ENCODE measurements around the gene PIK3R1.

Gene PIK3R1

GRCh38 chr5:68237715-68238114, 22.2 kb downstream of the PIK3R1 start:
- peaks cover 3% of the 10 kb centered on the region for H3K79me1 ChIP-seq (ENCODE audit: low read length)
- no peak overlapping the region for H2BK5ac ChIP-seq (ENCODE audit: low read length)
- DNase-seq = no peak
- H3K23ac ChIP-seq (ENCODE audit: low read length) = no peak overlapping the region
- H2BK120ac ChIP-seq (ENCODE audit: low read depth, low read length) = no peak overlapping the region
- H4K5ac ChIP-seq (ENCODE audit: low read length) = no peak overlapping the region
- peaks cover 2% of the 10 kb centered on the region for H3K79me2 ChIP-seq (ENCODE audit: control insufficient read depth, insufficient read depth, low read length)
- no peak overlapping the region for H2BK15ac ChIP-seq (replicated peaks; ENCODE audit: low read depth)
- no peak overlapping the region for H3K4me3 ChIP-seq (ENCODE audit: low read length)
- no peaks in the 10 kb centered on the region for H3K4me1 ChIP-seq (ENCODE audit: control insufficient read depth, low read depth, low read length)
- H3K27ac ChIP-seq (ENCODE audit: low read depth, low read length) = no peak overlapping the region
- no peak overlapping the region for H3K4me2 ChIP-seq (ENCODE audit: low read length)
- no peak overlapping the region for H2AK5ac ChIP-seq (ENCODE audit: low read length)
- no peak overlapping the region for H4K8ac ChIP-seq (ENCODE audit: low read depth, low read length)
- no peaks in the 10 kb centered on the region for H3K27me3 ChIP-seq (ENCODE audit: insufficient read depth, low read length, poor library complexity)
- WGBS (ENCODE audit: extremely low coverage, insufficient coverage, low lambda C conversion rate) = no CpG with 5 or more reads among the region's 2 CpGs
- H3K18ac ChIP-seq (ENCODE audit: low read length) = no peak overlapping the region
- no peaks in the 10 kb centered on the region for H3K36me3 ChIP-seq (ENCODE audit: control insufficient read depth, insufficient read depth, low read length)
- H3K4ac ChIP-seq (ENCODE audit: low read depth, low read length) = no peak overlapping the region
- no peak overlapping the region for H3K9ac ChIP-seq (ENCODE audit: low read length)
- H3K56ac ChIP-seq (ENCODE audit: low read length) = no peak overlapping the region

- H3K56ac ChIP-seq (ENCODE audit: low read length) = no peak overlapping the region
- H2BK120ac ChIP-seq (ENCODE audit: low read depth, low read length) = no peak overlapping the region
- no peak overlapping the region for H3K23ac ChIP-seq (ENCODE audit: low read length)
- no peak overlapping the region for H3K18ac ChIP-seq (ENCODE audit: low read length)
- no peak overlapping the region for H4K8ac ChIP-seq (ENCODE audit: low read depth, low read length)
- no peak for DNase-seq
- H3K4me2 ChIP-seq (ENCODE audit: low read length) = no peak overlapping the region
- H3K79me1 ChIP-seq (ENCODE audit: low read length) = peaks cover 5% of the 10 kb centered on the region
- no CpG with 5 or more reads among the region's 7 CpGs for WGBS (ENCODE audit: extremely low coverage, insufficient coverage, low lambda C conversion rate)
- no peak overlapping the region for H4K5ac ChIP-seq (ENCODE audit: low read length)
- H3K27me3 ChIP-seq (ENCODE audit: insufficient read depth, low read length, poor library complexity) = no peaks in the 10 kb centered on the region
- H3K79me2 ChIP-seq (ENCODE audit: control insufficient read depth, insufficient read depth, low read length) = no peaks in the 10 kb centered on the region
- no peak overlapping the region for H3K9ac ChIP-seq (ENCODE audit: low read length)
- H3K4ac ChIP-seq (ENCODE audit: low read depth, low read length) = no peak overlapping the region
- H2BK5ac ChIP-seq (ENCODE audit: low read length) = no peak overlapping the region
- H3K36me3 ChIP-seq (ENCODE audit: control insufficient read depth, insufficient read depth, low read length) = no peaks in the 10 kb centered on the region
- no peaks in the 10 kb centered on the region for H3K4me1 ChIP-seq (ENCODE audit: control insufficient read depth, low read depth, low read length)
- H3K4me3 ChIP-seq (ENCODE audit: low read length) = no peak overlapping the region
- H3K27ac ChIP-seq (ENCODE audit: low read depth, low read length) = no peak overlapping the region
- no peak overlapping the region for H2AK5ac ChIP-seq (ENCODE audit: low read length)
- H2BK15ac ChIP-seq (replicated peaks; ENCODE audit: low read depth) = no peak overlapping the region
Measured at GRCh38 chr5:68239487-68239886, 23.9 kb downstream of the PIK3R1 start.

- H2AK5ac ChIP-seq (ENCODE audit: low read length) = no peak overlapping the region
Measured at GRCh38 chr5:68240202-68240601, 24.6 kb downstream of the PIK3R1 start.

GRCh38 chr5:68240771-68241170, 25.2 kb downstream of the PIK3R1 start:
- Histone ChIP-seq H4K5ac (ENCODE audit: low read length) (no peak overlapping the region), H2BK15ac (replicated peaks; ENCODE audit: low read depth) (no peak overlapping the region), H3K36me3 (ENCODE audit: control insufficient read depth, insufficient read depth, low read length) (no peaks in the 10 kb centered on the region), H3K27me3 (ENCODE audit: insufficient read depth, low read length, poor library complexity) (no peaks in the 10 kb centered on the region), H3K79me2 (ENCODE audit: control insufficient read depth, insufficient read depth, low read length) (no peaks in the 10 kb centered on the region), H2BK5ac (ENCODE audit: low read length) (no peak overlapping the region), H3K9ac (ENCODE audit: low read length) (no peak overlapping the region), H3K4me3 (ENCODE audit: low read length) (no peak overlapping the region), H3K27ac (ENCODE audit: low read depth, low read length) (no peak overlapping the region), H2BK120ac (ENCODE audit: low read depth, low read length) (no peak overlapping the region), H3K23ac (ENCODE audit: low read length) (no peak overlapping the region), H3K4ac (ENCODE audit: low read depth, low read length) (no peak overlapping the region), H3K79me1 (ENCODE audit: low read length) (peaks cover 3% of the 10 kb centered on the region), H3K18ac (ENCODE audit: low read length) (no peak overlapping the region), H3K56ac (ENCODE audit: low read length) (no peak overlapping the region), H4K8ac (ENCODE audit: low read depth, low read length) (no peak overlapping the region), H3K4me2 (ENCODE audit: low read length) (no peak overlapping the region), H3K4me1 (ENCODE audit: control insufficient read depth, low read depth, low read length) (no peaks in the 10 kb centered on the region), H2AK5ac (ENCODE audit: low read length) (no peak overlapping the region)
- no peak for DNase-seq
- WGBS (ENCODE audit: extremely low coverage, insufficient coverage, low lambda C conversion rate) = no CpG with 5 or more reads among the region's 1 CpG

More at GRCh38 chr5:68240202-68240601, 24.6 kb downstream of the PIK3R1 start:
- Histone ChIP-seq H3K79me1 (ENCODE audit: low read length) (peaks cover 3% of the 10 kb centered on the region), H3K4me1 (ENCODE audit: control insufficient read depth, low read depth, low read length) (no peaks in the 10 kb centered on the region), H3K4me2 (ENCODE audit: low read length) (no peak overlapping the region), H2BK120ac (ENCODE audit: low read depth, low read length) (no peak overlapping the region), H3K4ac (ENCODE audit: low read depth, low read length) (no peak overlapping the region), H2BK15ac (replicated peaks; ENCODE audit: low read depth) (no peak overlapping the region), H3K36me3 (ENCODE audit: control insufficient read depth, insufficient read depth, low read length) (no peaks in the 10 kb centered on the region), H2BK5ac (ENCODE audit: low read length) (no peak overlapping the region), H3K56ac (ENCODE audit: low read length) (no peak overlapping the region), H3K27me3 (ENCODE audit: insufficient read depth, low read length, poor library complexity) (no peaks in the 10 kb centered on the region), H4K8ac (ENCODE audit: low read depth, low read length) (no peak overlapping the region), H4K5ac (ENCODE audit: low read length) (no peak overlapping the region), H3K23ac (ENCODE audit: low read length) (no peak overlapping the region), H3K18ac (ENCODE audit: low read length) (no peak overlapping the region), H3K9ac (ENCODE audit: low read length) (no peak overlapping the region), H3K4me3 (ENCODE audit: low read length) (no peak overlapping the region), H3K79me2 (ENCODE audit: control insufficient read depth, insufficient read depth, low read length) (no peaks in the 10 kb centered on the region), H3K27ac (ENCODE audit: low read depth, low read length) (no peak overlapping the region)
- DNase-seq = no peak

GRCh38 chr5:68242743-68243142, 27.2 kb downstream of the PIK3R1 start:
- H3K4me1 ChIP-seq (ENCODE audit: control insufficient read depth, low read depth, low read length) = no peaks in the 10 kb centered on the region
- H3K9ac ChIP-seq (ENCODE audit: low read length) = no peak overlapping the region
- DNase-seq = no peak
- no CpG with 5 or more reads among the region's 5 CpGs for whole genome bisulfite sequencing (ENCODE audit: extremely low coverage, insufficient coverage, low lambda C conversion rate)
- H3K4ac ChIP-seq (ENCODE audit: low read depth, low read length) = no peak overlapping the region
- H3K18ac ChIP-seq (ENCODE audit: low read length) = no peak overlapping the region
- H4K5ac ChIP-seq (ENCODE audit: low read length) = no peak overlapping the region
- H2BK15ac ChIP-seq (replicated peaks; ENCODE audit: low read depth) = no peak overlapping the region
- H3K56ac ChIP-seq (ENCODE audit: low read length) = no peak overlapping the region
- no peak overlapping the region for H2AK5ac ChIP-seq (ENCODE audit: low read length)
- no peaks in the 10 kb centered on the region for H3K79me2 ChIP-seq (ENCODE audit: control insufficient read depth, insufficient read depth, low read length)
- H3K79me1 ChIP-seq (ENCODE audit: low read length) = peaks cover 3% of the 10 kb centered on the region
- H3K4me2 ChIP-seq (ENCODE audit: low read length) = no peak overlapping the region
- no peaks in the 10 kb centered on the region for H3K36me3 ChIP-seq (ENCODE audit: control insufficient read depth, insufficient read depth, low read length)
- H2BK120ac ChIP-seq (ENCODE audit: low read depth, low read length) = no peak overlapping the region
- no peak overlapping the region for H3K27ac ChIP-seq (ENCODE audit: low read depth, low read length)
- H3K23ac ChIP-seq (ENCODE audit: low read length) = no peak overlapping the region
- no peak overlapping the region for H2BK5ac ChIP-seq (ENCODE audit: low read length)
- H3K4me3 ChIP-seq (ENCODE audit: low read length) = no peak overlapping the region
- no peaks in the 10 kb centered on the region for H3K27me3 ChIP-seq (ENCODE audit: insufficient read depth, low read length, poor library complexity)
- H4K8ac ChIP-seq (ENCODE audit: low read depth, low read length) = no peak overlapping the region

- H3K23ac ChIP-seq (ENCODE audit: low read length) = no peak overlapping the region
- H3K79me1 ChIP-seq (ENCODE audit: low read length) = peaks cover 3% of the 10 kb centered on the region
- no peak overlapping the region for H3K9ac ChIP-seq (ENCODE audit: low read length)
- H2BK5ac ChIP-seq (ENCODE audit: low read length) = no peak overlapping the region
- H3K36me3 ChIP-seq (ENCODE audit: control insufficient read depth, insufficient read depth, low read length) = no peaks in the 10 kb centered on the region
- H4K8ac ChIP-seq (ENCODE audit: low read depth, low read length) = no peak overlapping the region
- H3K4me3 ChIP-seq (ENCODE audit: low read length) = no peak overlapping the region
- no peak overlapping the region for H3K4ac ChIP-seq (ENCODE audit: low read depth, low read length)
- no peak overlapping the region for H4K5ac ChIP-seq (ENCODE audit: low read length)
- no peak overlapping the region for H3K27ac ChIP-seq (ENCODE audit: low read depth, low read length)
- no peaks in the 10 kb centered on the region for H3K4me1 ChIP-seq (ENCODE audit: control insufficient read depth, low read depth, low read length)
- no peak overlapping the region for H2BK15ac ChIP-seq (replicated peaks; ENCODE audit: low read depth)
- no peak for DNase-seq
- WGBS (ENCODE audit: extremely low coverage, insufficient coverage, low lambda C conversion rate) = no CpG with 5 or more reads among the region's 2 CpGs
- H3K27me3 ChIP-seq (ENCODE audit: insufficient read depth, low read length, poor library complexity) = no peaks in the 10 kb centered on the region
- no peak overlapping the region for H3K4me2 ChIP-seq (ENCODE audit: low read length)
- H3K18ac ChIP-seq (ENCODE audit: low read length) = no peak overlapping the region
- H3K56ac ChIP-seq (ENCODE audit: low read length) = no peak overlapping the region
- no peak overlapping the region for H2AK5ac ChIP-seq (ENCODE audit: low read length)
- no peaks in the 10 kb centered on the region for H3K79me2 ChIP-seq (ENCODE audit: control insufficient read depth, insufficient read depth, low read length)
- no peak overlapping the region for H2BK120ac ChIP-seq (ENCODE audit: low read depth, low read length)
Measured at GRCh38 chr5:68243251-68243650, 27.7 kb downstream of the PIK3R1 start.
